ENCODE results near the gene KRT28. TPM values are rescaled to one million over a fixed set of nuclear protein-coding genes. Genes with fewer than 3 reads are reported as not detected.

Gene KRT28
- total and polyA plus RNA-seq, 2 of the 13 experiments (the other 11 are each of a cell fraction or from before 2014, with no cell fraction given), result not detected

DNA sequence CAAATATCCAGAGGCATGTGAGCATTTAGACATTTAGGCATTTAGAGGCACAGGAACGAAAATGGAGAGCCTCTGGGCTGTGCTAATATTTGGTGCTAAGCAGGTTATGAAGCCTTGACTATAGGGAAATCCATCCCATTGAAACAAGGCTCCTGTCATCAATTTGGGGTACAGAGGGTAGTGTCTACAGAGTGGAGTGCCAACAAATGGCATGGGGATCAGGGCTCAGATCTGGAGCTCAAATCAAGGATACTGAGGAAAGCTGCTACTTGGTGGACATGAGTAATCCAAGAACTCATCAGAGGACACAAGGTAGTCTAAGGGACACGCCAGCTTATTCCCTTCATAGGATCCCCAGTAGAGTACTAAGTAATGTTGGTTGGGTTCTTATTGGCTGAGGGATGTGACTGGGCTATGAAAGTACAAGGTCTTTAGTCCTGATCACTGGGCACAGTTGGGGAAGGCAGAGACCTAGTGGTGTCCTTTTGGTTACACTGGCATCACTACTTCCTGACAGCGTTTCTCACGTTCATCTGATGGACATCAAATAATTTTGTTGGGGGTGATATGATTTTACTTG is 17.4 kb upstream of the KRT28 start (continued):
- TF ChIP-seq, protein P1, sequence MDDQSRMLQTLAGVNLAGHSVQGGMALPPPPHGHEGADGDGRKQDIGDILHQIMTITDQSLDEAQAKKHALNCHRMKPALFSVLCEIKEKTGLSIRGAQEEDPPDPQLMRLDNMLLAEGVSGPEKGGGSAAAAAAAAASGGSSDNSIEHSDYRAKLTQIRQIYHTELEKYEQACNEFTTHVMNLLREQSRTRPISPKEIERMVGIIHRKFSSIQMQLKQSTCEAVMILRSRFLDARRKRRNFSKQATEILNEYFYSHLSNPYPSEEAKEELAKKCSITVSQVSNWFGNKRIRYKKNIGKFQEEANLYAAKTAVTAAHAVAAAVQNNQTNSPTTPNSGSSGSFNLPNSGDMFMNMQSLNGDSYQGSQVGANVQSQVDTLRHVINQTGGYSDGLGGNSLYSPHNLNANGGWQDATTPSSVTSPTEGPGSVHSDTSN (CRISPR knock-in tag; IDR thresholded peaks at IDR 0.05; ENCODE audit: borderline replicate concordance), result no peak
- TF ChIP-seq ZNF263 (CRISPR knock-in tag; IDR thresholded peaks at IDR 0.05) (no peak), TBP (CRISPR knock-in tag; IDR thresholded peaks at IDR 0.05) (no peak), CC2D1A (CRISPR knock-in tag; IDR thresholded peaks at IDR 0.05) (no peak), MEIS1 (CRISPR knock-in tag; IDR thresholded peaks at IDR 0.05; ENCODE audit: borderline replicate concordance) (no peak), SRY (CRISPR knock-in tag; IDR thresholded peaks at IDR 0.05) (no peak), MAFF (IDR thresholded peaks at IDR 0.05; ENCODE audit: low read depth, low read length) (no peak), PCBP2 (optimal IDR thresholded peaks at IDR 0.05; ENCODE audit: low read depth, low read length, poor library complexity, severe bottlenecking) (no peak), ZNF232 (CRISPR knock-in tag; IDR thresholded peaks at IDR 0.05; ENCODE audit: borderline replicate concordance) (no peak)
- TF ChIP-seq, protein P2, sequence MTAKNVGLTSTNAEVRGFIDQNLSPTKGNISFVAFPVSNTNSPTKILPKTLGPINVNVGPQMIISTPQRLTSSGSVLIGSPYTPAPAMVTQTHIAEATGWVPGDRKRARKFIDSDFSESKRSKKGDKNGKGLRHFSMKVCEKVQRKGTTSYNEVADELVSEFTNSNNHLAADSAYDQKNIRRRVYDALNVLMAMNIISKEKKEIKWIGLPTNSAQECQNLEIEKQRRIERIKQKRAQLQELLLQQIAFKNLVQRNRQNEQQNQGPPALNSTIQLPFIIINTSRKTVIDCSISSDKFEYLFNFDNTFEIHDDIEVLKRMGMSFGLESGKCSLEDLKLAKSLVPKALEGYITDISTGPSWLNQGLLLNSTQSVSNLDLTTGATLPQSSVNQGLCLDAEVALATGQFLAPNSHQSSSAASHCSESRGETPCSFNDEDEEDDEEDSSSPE (CRISPR knock-in tag; IDR thresholded peaks at IDR 0.05), result no peak

DNA sequence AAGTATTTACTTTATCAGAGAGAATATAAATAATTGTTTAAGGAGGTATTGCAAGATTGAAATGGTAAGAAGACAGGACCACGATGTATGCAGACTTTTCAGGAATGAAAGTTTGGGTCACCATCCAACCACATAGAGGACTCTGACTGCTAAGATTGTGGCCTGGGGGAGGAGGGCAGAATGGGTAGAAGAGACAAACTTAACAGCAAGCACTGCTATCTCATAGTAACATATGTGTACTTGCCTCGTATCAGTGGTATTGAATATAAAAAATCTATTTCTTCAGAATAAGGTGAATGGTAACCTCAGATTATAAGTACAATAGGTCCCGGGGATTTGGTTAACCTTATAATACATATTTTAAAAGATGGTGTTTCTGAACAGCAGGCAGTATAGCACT is 16.8 kb upstream of the KRT28 start:
- Histone ChIP-seq H3K9me3 (ENCODE audit: low read length) (no peaks in the 10 kb centered on the region), H4K20me1 (ENCODE audit: insufficient read depth, low read length) (no peaks in the 10 kb centered on the region), H2AFZ (ENCODE audit: low read length) (no peak overlapping the region), H3K79me2 (ENCODE audit: insufficient read depth, low read length) (peaks cover 20% of the 10 kb centered on the region), H3K9ac (ENCODE audit: insufficient read depth, low read depth, low read length) (no peak overlapping the region), H3K4me3 (replicated peaks in 1 of 3; ENCODE audit: insufficient read depth in 1 of 3, low read depth in 2 of 3, low read length in 3 of 3) (no peak overlapping the region), H3K4me2 (ENCODE audit: low read depth, low read length) (no peak overlapping the region), H3K27me3 (ENCODE audit: control insufficient read depth in 1 of 2, insufficient read depth in 2 of 2, low read length in 2 of 2) (no peaks in the 10 kb centered on the region; a peak in 1 of 5 replicates), H3K27ac (ENCODE audit: extremely low read length, insufficient read depth, low read length) (no peak overlapping the region), H3K4me1 (ENCODE audit: insufficient read depth, low read length) (peaks cover 33% of the 10 kb centered on the region), H3K36me3 (replicated peaks in 1 of 2; ENCODE audit: control insufficient read depth in 1 of 2, insufficient read depth in 2 of 2, low read length in 2 of 2) (peaks cover 4 to 7% of the 10 kb centered on the region in 2 experiments; a peak in 3 of 5 replicates)
- TF ChIP-seq HNRNPLL (IDR thresholded peaks at IDR 0.05; ENCODE audit: low read depth, low read length, poor library complexity, severe bottlenecking) (no peak), MEIS2 (CRISPR knock-in tag; IDR thresholded peaks at IDR 0.05) (no peak), ZNF841 (CRISPR knock-in tag; IDR thresholded peaks at IDR 0.05; ENCODE audit: borderline replicate concordance) (no peak), ZC3H4 (CRISPR knock-in tag; IDR thresholded peaks at IDR 0.05; ENCODE audit: borderline replicate concordance) (no peak), ZNF331 (CRISPR knock-in tag; IDR thresholded peaks at IDR 0.05) (no peak), TBL1XR1 (IDR thresholded peaks at IDR 0.05; ENCODE audit: borderline replicate concordance, low read length, partially characterized antibody) (no peak), CBX5 (CRISPR knock-in tag; IDR thresholded peaks at IDR 0.05; ENCODE audit: borderline replicate concordance) (no peak), HNF4A (CRISPR knock-in tag; IDR thresholded peaks at IDR 0.05) (no peak)
- TF ChIP-seq, protein P3, sequence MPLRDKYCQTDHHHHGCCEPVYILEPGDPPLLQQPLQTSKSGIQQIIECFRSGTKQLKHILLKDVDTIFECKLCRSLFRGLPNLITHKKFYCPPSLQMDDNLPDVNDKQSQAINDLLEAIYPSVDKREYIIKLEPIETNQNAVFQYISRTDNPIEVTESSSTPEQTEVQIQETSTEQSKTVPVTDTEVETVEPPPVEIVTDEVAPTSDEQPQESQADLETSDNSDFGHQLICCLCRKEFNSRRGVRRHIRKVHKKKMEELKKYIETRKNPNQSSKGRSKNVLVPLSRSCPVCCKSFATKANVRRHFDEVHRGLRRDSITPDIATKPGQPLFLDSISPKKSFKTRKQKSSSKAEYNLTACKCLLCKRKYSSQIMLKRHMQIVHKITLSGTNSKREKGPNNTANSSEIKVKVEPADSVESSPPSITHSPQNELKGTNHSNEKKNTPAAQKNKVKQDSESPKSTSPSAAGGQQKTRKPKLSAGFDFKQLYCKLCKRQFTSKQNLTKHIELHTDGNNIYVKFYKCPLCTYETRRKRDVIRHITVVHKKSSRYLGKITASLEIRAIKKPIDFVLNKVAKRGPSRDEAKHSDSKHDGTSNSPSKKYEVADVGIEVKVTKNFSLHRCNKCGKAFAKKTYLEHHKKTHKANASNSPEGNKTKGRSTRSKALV (CRISPR knock-in tag; IDR thresholded peaks at IDR 0.05), result no peak
- 96% methylated on average over 3 of the region's 3 CpGs for WGBS (ENCODE audit: low lambda C conversion rate)
- no peak for ATAC-seq
- no peak for DNase-seq (ENCODE audit: low spot score)
- in situ Hi-C loops (cut with HindIII; ENCODE audit: extremely low pct_ligation_motif_present, low pct_unique_long_range_greater_than_20kb) (no loop called here), intact Hi-C loops (cut with micrococcal nuclease; ENCODE audit: unreplicated experiment) (no loop called here)
- FAIRE-seq, result no peak
- POLR2A ChIA-PET, result no interaction called here
- no TSS peak for BruUV-seq (replicated peaks)
- CTCF ChIA-PET (ENCODE audit: low intra/inter-chr PET ratio, low total read pairs), result no interaction called here
